K562 (cell line): Measurements from ENCODE around the gene GSTO2. TPM values are rescaled to one million over a fixed set of nuclear protein-coding genes. Genes with fewer than 3 reads are reported as not detected.

Experiments
- ATAC-seq: fragments of 200-7000 bp; cut with Tn5 transposase; 3 replicates; pipeline ENCODE4 v1.9.1; 2020; ENCODE audit warnings: moderate library complexity
- BruUV-seq: library from RNA; stranded (reverse); fragments of 400-500 nt; replicated peaks from 2 replicates; lab custom pipeline; 2021; lab: Mats Ljungman, UMichigan
- CTCF ChIA-PET: fragments of 300-600 bp; formaldehyde crosslinking; extraction: SDS; loops from one replicate; lab custom pipeline; 2021; ENCODE audit warnings: low intra/inter-chr PET ratio; lab: Yijun Ruan, JAX
- POLR2A ChIA-PET: fragments of 300-600, 350-650 bp; sonication (Branson Sonifier 250); formaldehyde crosslinking; extraction: SDS; loops from one replicate; lab custom pipeline; 2021; ENCODE audit warnings: antibody characterized with exemption, inconsistent platforms; lab: Yijun Ruan, JAX
- DNase-seq, 4 experiments: peaks; one replicate each; pipeline versions ENCODE4 v3.0.0 to v3.0.0-alpha.2; 2011 to 2018; ENCODE audit warnings: low spot score in 3 of 4, mixed read lengths in 3 of 4; ENCODE audit errors: extremely low read depth in 1 of 4
- FAIRE-seq: peaks from 2 replicates; lab custom pipeline; 2011; peaks lifted over from hg19 to GRCh38; lab: Jason Lieb, UNC
- H2AFZ ChIP-seq: 2 replicates; pipeline ENCODE4 v1.6.0; 2011; ENCODE audit warnings: low read depth, low read length, control low read depth, inconsistent platforms
- H3K27ac ChIP-seq: fragments of 200-600 bp; 3 replicates; pipeline ENCODE4 v1.8.0; 2011; ENCODE audit warnings: low read depth, mild to moderate bottlenecking, control low read depth, inconsistent platforms, low read length, moderate library complexity, mixed read lengths; ENCODE audit errors: extremely low read depth
- H3K27me3 ChIP-seq, 2 experiments: fragments of 300-600 bp in 1 of 2; 2 replicates in 1 of 2; 3 replicates in 1 of 2; pipeline versions ENCODE4 v1.6.0 to v1.8.0; 2011; ENCODE audit warnings: inconsistent platforms in 2 of 2, low read length in 2 of 2, mild to moderate bottlenecking in 1 of 2, mixed read lengths in 1 of 2, moderate library complexity in 1 of 2; ENCODE audit not compliant: control insufficient read depth in 2 of 2, insufficient read depth in 2 of 2
- H3K36me3 ChIP-seq: fragments of 300-600 bp; 3 replicates; pipeline ENCODE4 v1.8.0; 2011; ENCODE audit warnings: mild to moderate bottlenecking, low read length, inconsistent platforms; ENCODE audit not compliant: control insufficient read depth, insufficient read depth
- H3K4me1 ChIP-seq, 2 experiments: fragments of 200-600 bp in 1 of 2; replicated peaks in 1 of 2; 2 replicates in 1 of 2; 3 replicates in 1 of 2; pipeline versions ENCODE4 v1.5.1 to v1.8.0; 2011; ENCODE audit warnings: inconsistent platforms in 2 of 2, low read length in 2 of 2, mild to moderate bottlenecking in 1 of 2, mixed read lengths in 1 of 2, moderate library complexity in 1 of 2; ENCODE audit not compliant: control insufficient read depth in 2 of 2, insufficient read depth in 2 of 2
- H3K4me2 ChIP-seq: 2 replicates; pipeline ENCODE4 v1.6.1; 2011; ENCODE audit warnings: low read length, control low read depth, inconsistent platforms, mixed read lengths; ENCODE audit not compliant: insufficient read depth
- H3K4me3 ChIP-seq: fragments of 200-600 bp; sonication (generic), shearing (Covaris generic); 2 replicates; pipeline ENCODE4 v1.5.1; 2016; ENCODE audit warnings: control low read depth, inconsistent platforms
- H3K79me2 ChIP-seq: fragments of 200-600 bp; 3 replicates; pipeline ENCODE4 v1.8.0; 2011; ENCODE audit warnings: low read length, inconsistent platforms; ENCODE audit not compliant: control insufficient read depth, insufficient read depth
- H3K9ac ChIP-seq, 2 experiments: 2 replicates each; pipeline versions ENCODE4 v1.6.0 to v1.6.1; 2011; ENCODE audit warnings: low read depth in 2 of 2, low read length in 2 of 2, control low read depth in 1 of 2, inconsistent platforms in 1 of 2, mild to moderate bottlenecking in 1 of 2, mixed read lengths in 1 of 2; ENCODE audit not compliant: insufficient read depth in 1 of 2
- H3K9me1 ChIP-seq: one replicate; pipeline ENCODE4 v1.6.0; 2011; ENCODE audit warnings: inconsistent platforms, mild to moderate bottlenecking, low read length, moderate library complexity; ENCODE audit not compliant: control insufficient read depth, insufficient read depth
- H3K9me3 ChIP-seq: replicated peaks from 2 replicates; pipeline ENCODE4 v1.5.1; 2011; ENCODE audit warnings: low read depth, low read length, inconsistent platforms; ENCODE audit not compliant: control insufficient read depth, insufficient read depth
- H4K20me1 ChIP-seq: replicated peaks from 2 replicates; pipeline ENCODE4 v1.6.1; 2011; ENCODE audit warnings: low read length, inconsistent platforms, mixed read lengths; ENCODE audit not compliant: control insufficient read depth, insufficient read depth
- CC2D1A ChIP-seq: fragments of 450-650 bp; IDR thresholded peaks from 2 replicates; pipeline ENCODE4 v1.6.1; 2017; ENCODE audit warnings: mild to moderate bottlenecking
- ETS2 ChIP-seq: IDR thresholded peaks from 2 replicates; pipeline ENCODE4 v1.6.1; 2016; ENCODE audit warnings: borderline replicate concordance, missing genetic modification characterization, mild to moderate bottlenecking, moderate library complexity, missing compliant biosample characterization; ENCODE audit not compliant: poor library complexity, severe bottlenecking
- IRF2 ChIP-seq: sonication (generic); formaldehyde crosslinking; IDR thresholded peaks from 2 replicates; pipeline ENCODE4 v1.8.1; 2022; ENCODE audit warnings: mild to moderate bottlenecking, missing genetic modification reagents
- NELFE ChIP-seq: IDR thresholded peaks from 2 replicates; pipeline ENCODE4 v1.6.1; 2011; ENCODE audit warnings: mild to moderate bottlenecking; ENCODE audit not compliant: insufficient read depth, insufficient read length
- NFIC ChIP-seq: fragments of 450-650 bp; IDR thresholded peaks from 2 replicates; pipeline ENCODE4 v1.6.1; 2017; ENCODE audit warnings: mild to moderate bottlenecking, inconsistent platforms
- PCBP2 ChIP-seq: fragments of 200-400 bp; formaldehyde crosslinking; IDR thresholded peaks from 2 replicates; pipeline ENCODE4 v1.6.1; 2018; ENCODE audit warnings: low read length, low read depth, mild to moderate bottlenecking, moderate library complexity; ENCODE audit not compliant: poor library complexity, severe bottlenecking
- PRMT5 ChIP-seq: sonication (generic); formaldehyde crosslinking; IDR thresholded peaks from 2 replicates; pipeline ENCODE4 v1.5.0; 2020; ENCODE audit warnings: missing genetic modification reagents
- SIN3A ChIP-seq, 2 experiments: fragments of 150-350 bp in 1 of 2; IDR thresholded peaks; 2 replicates each; pipeline ENCODE4 v1.6.1; 2011 to 2016; ENCODE audit warnings: borderline replicate concordance in 2 of 2, low read depth in 2 of 2, low read length in 2 of 2, mild to moderate bottlenecking in 2 of 2, moderate library complexity in 2 of 2; ENCODE audit not compliant: control insufficient read depth in 1 of 2
- ZKSCAN3 ChIP-seq: fragments of 250-450 bp; sonication (Bioruptor Pico); IDR thresholded peaks from 2 replicates; pipeline ENCODE4 v1.4.0; 2020
- ZNF551 ChIP-seq: fragments of 250-450 bp; sonication (Bioruptor Pico); IDR thresholded peaks from 2 replicates; pipeline ENCODE4 v1.5.0; 2021; ENCODE audit warnings: mild to moderate bottlenecking, moderate library complexity
- ZNF696 ChIP-seq: fragments of 250-450 bp; sonication (Bioruptor Pico); conservative IDR thresholded peaks from 2 replicates; pipeline ENCODE4 v1.4.0; 2020; ENCODE audit warnings: mild to moderate bottlenecking, moderate library complexity
- WGBS: fragments of 100-300 bp; shearing (Covaris generic); methylation state at CpG from one replicate; pipeline ENCODE4 v1.1.6; 2016; ENCODE audit warnings: low coverage, mixed read lengths; ENCODE audit not compliant: insufficient coverage; ENCODE audit errors: missing lambda C conversion rate; 5-methylcytosine and 5-hydroxymethylcytosine counted together
- in situ Hi-C: fragments of 300-500 bp; cut with MboI; formaldehyde crosslinking; loops from 4 replicates; pipeline ENCODE4 v1.15.0; 2018; ENCODE audit warnings: inconsistent platforms, mixed read lengths
- intact Hi-C: fragments of 100-400 bp; cut with micrococcal nuclease; formaldehyde crosslinking; loops from 2 replicates; pipeline ENCODE4 v1.14.2; 2022
- polyA plus RNA-seq, 8 experiments: library from polyadenylated mRNA; depleted of rRNA in 4 of 8; stranded (reverse) in 5 of 8; unstranded in 3 of 8; fragments of >200 nt; fragmentation: Nextera tagmentation in 2 of 8; fragmentation: Illumina TruSeq in 1 of 8; extraction: Ambion mirVana in 2 of 8; extraction: Trizol in 1 of 8; gene quantifications; 2 replicates each; pipeline versions ENCODE4 v1.2.1 to v1.2.3, GENCODE V29; 2011 to 2014; ENCODE audit warnings: inconsistent platforms in 1 of 8, missing spikeins in 1 of 8
- total RNA-seq, 7 experiments: library from RNA; depleted of rRNA in 6 of 7; stranded (reverse); fragments of >200 nt in 6 of 7; fragmentation: Illumina TruSeq in 2 of 7; extraction: Trizol in 2 of 7; gene quantifications; 2 replicates each; pipeline versions ENCODE4 v1.2.1 to v1.2.3, GENCODE V29; 2011 to 2021; ENCODE audit warnings: low replicate concordance in 1 of 7
- TF ChIP-seq, protein P1 (sequence below): fragments of 450-650 bp; formaldehyde crosslinking; IDR thresholded peaks from 2 replicates; pipeline ENCODE4 v1.4.0; 2020; ENCODE audit warnings: mild to moderate bottlenecking, moderate library complexity
- TF ChIP-seq, protein P2 (sequence below): fragments of 450-650 bp; IDR thresholded peaks from 2 replicates; pipeline ENCODE4 v1.6.1; 2014; ENCODE audit warnings: low read depth, mild to moderate bottlenecking, moderate library complexity, borderline replicate concordance
- TF ChIP-seq, protein P3 (sequence below): sonication (generic); formaldehyde crosslinking; IDR thresholded peaks from 2 replicates; pipeline ENCODE4 v1.8.1; 2023; ENCODE audit warnings: mild to moderate bottlenecking, missing genetic modification reagents
- TF ChIP-seq, protein P4 (sequence below): fragments of 450-650 bp; formaldehyde crosslinking; IDR thresholded peaks from 2 replicates; pipeline ENCODE4 v1.4.0; 2022; ENCODE audit warnings: missing genetic modification characterization

Gene GSTO2
- total and polyA plus RNA-seq, 9 of the 15 experiments (the other 6 are each of a cell fraction or from before 2014, with no cell fraction given), result 0.18 to 1.8 (median 0.90) TPM

DNA sequence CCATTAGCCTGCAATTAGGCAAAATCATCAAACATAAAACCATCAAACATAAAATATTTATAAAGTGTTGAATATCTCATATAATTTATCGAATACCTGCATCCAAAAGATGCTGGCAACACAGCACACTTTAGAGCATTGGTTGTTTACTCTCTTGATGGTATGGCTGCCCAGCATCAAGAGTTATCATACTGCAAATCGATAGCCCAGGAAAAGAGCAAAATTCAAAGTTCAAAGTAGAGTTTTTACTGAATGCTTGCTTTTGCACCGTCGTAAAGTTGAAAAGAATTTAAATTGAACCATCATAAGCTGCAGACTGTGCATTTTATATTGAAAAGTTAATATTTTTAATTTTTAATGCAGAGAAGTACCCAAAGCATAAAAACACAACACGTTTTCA lies 4.2 kb upstream of the GSTO2 start (continued):
- TF ChIP-seq PRMT5, result no peak
- TF ChIP-seq, protein P1, sequence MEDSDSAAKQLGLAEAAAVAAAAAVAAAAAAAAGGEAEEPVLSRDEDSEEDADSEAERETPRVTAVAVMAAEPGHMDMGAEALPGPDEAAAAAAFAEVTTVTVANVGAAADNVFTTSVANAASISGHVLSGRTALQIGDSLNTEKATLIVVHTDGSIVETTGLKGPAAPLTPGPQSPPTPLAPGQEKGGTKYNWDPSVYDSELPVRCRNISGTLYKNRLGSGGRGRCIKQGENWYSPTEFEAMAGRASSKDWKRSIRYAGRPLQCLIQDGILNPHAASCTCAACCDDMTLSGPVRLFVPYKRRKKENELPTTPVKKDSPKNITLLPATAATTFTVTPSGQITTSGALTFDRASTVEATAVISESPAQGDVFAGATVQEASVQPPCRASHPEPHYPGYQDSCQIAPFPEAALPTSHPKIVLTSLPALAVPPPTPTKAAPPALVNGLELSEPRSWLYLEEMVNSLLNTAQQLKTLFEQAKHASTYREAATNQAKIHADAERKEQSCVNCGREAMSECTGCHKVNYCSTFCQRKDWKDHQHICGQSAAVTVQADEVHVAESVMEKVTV (CRISPR knock-in tag), result no peak
- TF ChIP-seq ZKSCAN3 (CRISPR knock-in tag), result no peak
- no peak for TF ChIP-seq NELFE
- no peak for TF ChIP-seq ETS2
- no peak for TF ChIP-seq CC2D1A
- TF ChIP-seq, protein P2, sequence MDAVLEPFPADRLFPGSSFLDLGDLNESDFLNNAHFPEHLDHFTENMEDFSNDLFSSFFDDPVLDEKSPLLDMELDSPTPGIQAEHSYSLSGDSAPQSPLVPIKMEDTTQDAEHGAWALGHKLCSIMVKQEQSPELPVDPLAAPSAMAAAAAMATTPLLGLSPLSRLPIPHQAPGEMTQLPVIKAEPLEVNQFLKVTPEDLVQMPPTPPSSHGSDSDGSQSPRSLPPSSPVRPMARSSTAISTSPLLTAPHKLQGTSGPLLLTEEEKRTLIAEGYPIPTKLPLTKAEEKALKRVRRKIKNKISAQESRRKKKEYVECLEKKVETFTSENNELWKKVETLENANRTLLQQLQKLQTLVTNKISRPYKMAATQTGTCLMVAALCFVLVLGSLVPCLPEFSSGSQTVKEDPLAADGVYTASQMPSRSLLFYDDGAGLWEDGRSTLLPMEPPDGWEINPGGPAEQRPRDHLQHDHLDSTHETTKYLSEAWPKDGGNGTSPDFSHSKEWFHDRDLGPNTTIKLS, result no peak

DNA sequence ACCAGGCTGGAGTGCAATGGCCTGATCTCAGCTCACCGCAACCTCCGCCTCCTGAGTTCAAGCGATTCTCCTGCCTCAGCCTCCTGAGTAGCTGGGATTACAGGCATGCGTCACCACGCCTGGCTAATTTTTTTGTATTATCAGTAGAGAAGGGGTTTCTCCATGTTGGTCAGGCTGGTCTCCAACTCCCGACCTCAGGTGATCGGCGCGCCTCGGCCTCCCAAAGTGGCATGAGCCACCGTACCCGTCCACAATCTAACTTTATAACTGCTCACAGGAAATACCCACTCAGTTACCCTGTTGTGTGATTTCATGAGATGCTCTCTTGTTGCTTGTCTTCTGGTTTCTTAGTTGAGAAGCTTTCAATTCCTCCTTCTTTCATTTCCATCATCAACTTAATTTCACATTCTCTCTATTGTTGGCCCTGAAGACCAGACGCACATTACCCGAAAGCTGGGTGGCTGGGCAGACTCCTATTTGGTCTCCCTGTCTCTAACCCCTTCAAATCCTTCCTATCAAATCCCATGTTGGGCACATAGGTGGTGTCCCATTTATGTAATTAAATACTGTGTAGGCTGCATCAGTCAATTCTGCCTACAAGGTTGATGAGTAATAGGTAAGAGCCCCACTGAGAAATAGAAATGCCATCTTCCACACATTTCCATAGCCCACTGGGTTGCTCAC lies 1.1 kb upstream of the GSTO2 start:
- WGBS, result 95% methylated on average over 10 of the region's 14 CpGs
- BruUV-seq, result no TSS peak
- CTCF ChIA-PET, result no interaction called here
- no peak for TF ChIP-seq ZNF551
- TF ChIP-seq, protein P3, sequence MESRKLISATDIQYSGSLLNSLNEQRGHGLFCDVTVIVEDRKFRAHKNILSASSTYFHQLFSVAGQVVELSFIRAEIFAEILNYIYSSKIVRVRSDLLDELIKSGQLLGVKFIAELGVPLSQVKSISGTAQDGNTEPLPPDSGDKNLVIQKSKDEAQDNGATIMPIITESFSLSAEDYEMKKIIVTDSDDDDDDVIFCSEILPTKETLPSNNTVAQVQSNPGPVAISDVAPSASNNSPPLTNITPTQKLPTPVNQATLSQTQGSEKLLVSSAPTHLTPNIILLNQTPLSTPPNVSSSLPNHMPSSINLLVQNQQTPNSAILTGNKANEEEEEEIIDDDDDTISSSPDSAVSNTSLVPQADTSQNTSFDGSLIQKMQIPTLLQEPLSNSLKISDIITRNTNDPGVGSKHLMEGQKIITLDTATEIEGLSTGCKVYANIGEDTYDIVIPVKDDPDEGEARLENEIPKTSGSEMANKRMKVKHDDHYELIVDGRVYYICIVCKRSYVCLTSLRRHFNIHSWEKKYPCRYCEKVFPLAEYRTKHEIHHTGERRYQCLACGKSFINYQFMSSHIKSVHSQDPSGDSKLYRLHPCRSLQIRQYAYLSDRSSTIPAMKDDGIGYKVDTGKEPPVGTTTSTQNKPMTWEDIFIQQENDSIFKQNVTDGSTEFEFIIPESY (CRISPR knock-in tag), result no peak
- TF ChIP-seq, protein P4, sequence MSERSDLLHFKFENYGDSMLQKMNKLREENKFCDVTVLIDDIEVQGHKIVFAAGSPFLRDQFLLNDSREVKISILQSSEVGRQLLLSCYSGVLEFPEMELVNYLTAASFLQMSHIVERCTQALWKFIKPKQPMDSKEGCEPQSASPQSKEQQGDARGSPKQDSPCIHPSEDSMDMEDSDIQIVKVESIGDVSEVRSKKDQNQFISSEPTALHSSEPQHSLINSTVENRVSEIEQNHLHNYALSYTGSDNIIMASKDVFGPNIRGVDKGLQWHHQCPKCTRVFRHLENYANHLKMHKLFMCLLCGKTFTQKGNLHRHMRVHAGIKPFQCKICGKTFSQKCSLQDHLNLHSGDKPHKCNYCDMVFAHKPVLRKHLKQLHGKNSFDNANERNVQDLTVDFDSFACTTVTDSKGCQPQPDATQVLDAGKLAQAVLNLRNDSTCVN, result no peak
- no peak for TF ChIP-seq ZNF696
- TF ChIP-seq IRF2 (CRISPR knock-in tag), result no peak
- TF ChIP-seq PCBP2, result no peak
- TF ChIP-seq NFIC, result no peak
- no peak for TF ChIP-seq SIN3A (IDR thresholded peaks at IDR 0.05; ENCODE audit: borderline replicate concordance in 2 of 2, control insufficient read depth in 1 of 2, low read depth in 2 of 2, low read length in 2 of 2)

More for the DNA sequence above, 1.1 kb upstream of the GSTO2 start:
- ATAC-seq (no peak), FAIRE-seq (no peak), DNase-seq (no peak)
- Histone ChIP-seq H3K9me1 (no peaks in the 10 kb centered on the region), H3K4me1 (no peaks in the 10 kb centered on the region; a peak in 1 of 5 replicates), H3K9me3 (no peaks in the 10 kb centered on the region; the same call in 1 of the 2 replicates), H3K27me3 (no peaks in the 10 kb centered on the region), H3K27ac (no peak overlapping the region), H3K36me3 (peaks cover 65% of the 10 kb centered on the region), H4K20me1 (no peaks in the 10 kb centered on the region), H3K4me2 (no peak overlapping the region), H3K4me3 (no peak overlapping the region), H2AFZ (no peak overlapping the region), H3K9ac (no peak overlapping the region), H3K79me2 (peaks cover 10% of the 10 kb centered on the region)
- intact Hi-C loops, result no loop called here
- in situ Hi-C loops, result no loop called here
- POLR2A ChIA-PET, result no interaction called here
